HG03139 (cell line): ENCODE results near the gene MYH7.

Experiments used
- ATAC-seq: cut with Tn5 transposase; IDR thresholded peaks from one replicate; pipeline ENCODE4 v1.9.1; 2021; ENCODE audit not compliant: unreplicated experiment

Gene MYH7

GRCh38 chr14:23375527-23376251 is 59.8 kb downstream of the MYH7 start:
- ATAC-seq, result no peak

- ATAC-seq, result no peak
These were observed 62.4 kb downstream of the MYH7 start for GRCh38 chr14:23373041-23373440.

- no peak for ATAC-seq
These were observed 63.0 kb downstream of the MYH7 start, which contains the start of gene IL25 for GRCh38 chr14:23372509-23372908. TSS of gene IL25 (plus strand) at chr14:23372809.

GRCh38 chr14:23371865-23372264 is 63.6 kb downstream of the MYH7 start:
- ATAC-seq, result no peak

- no peak for ATAC-seq
These were observed 65.2 kb downstream of the MYH7 start for GRCh38 chr14:23370221-23370620.

- ATAC-seq, result no peak
These were observed 69.0 kb downstream of the MYH7 start for GRCh38 chr14:23366426-23366921.

- ATAC-seq, result no peak
These were observed 69.6 kb downstream of the MYH7 start for GRCh38 chr14:23365732-23366425.

GRCh38 chr14:23365036-23365731 is 70.3 kb downstream of the MYH7 start, which contains the start of gene EFS:
TSS of gene EFS (minus strand) at chr14:23365172. CDS start at chr14:23365025, 147 bp downstream.
- ATAC-seq, result no peak

GRCh38 chr14:23364164-23365035 is 71.1 kb downstream of the MYH7 start:
- ATAC-seq, result no peak
